ENCODE results near the gene KCNJ6. TPM values are rescaled to one million over a fixed set of nuclear protein-coding genes. Genes with fewer than 3 reads are reported as not detected.
"Not testable (repeated sequence)": the region's sequence is repeated elsewhere in the genome, so short reads cannot be mapped to it uniquely, and the experiment has no call there.

KCNJ6 gene
- total RNA-seq, 2 donors from 2014 or later, result not detected

DNA sequence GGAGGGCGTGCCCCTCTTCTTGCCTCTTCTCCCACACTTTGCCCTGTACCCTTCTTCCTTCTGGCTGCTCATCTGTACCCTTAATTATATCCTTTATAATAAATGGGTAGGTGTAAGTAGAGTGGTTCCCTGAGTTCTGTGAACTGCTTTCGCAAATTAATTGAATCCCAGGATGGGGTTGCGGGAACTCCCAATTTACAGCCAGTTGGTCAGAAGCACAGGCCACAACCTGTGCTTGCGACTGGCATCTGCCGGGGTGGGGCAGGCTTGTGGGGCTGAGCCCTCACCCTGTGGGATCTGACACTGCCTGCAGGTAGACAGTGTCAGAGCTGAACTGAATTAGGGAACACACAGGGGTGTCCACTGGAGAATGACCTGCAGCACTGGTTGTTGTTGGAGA, 244.9 kb downstream of the KCNJ6 start:
- H3K4me1 Mint-ChIP-seq, result peaks cover 3% of the 10 kb centered on the region
- H3K36me3 Mint-ChIP-seq (ENCODE audit: low read depth), result peaks cover 7% of the 10 kb centered on the region
- no peak overlapping the region for H3K4me3 Mint-ChIP-seq
- H3K27me3 Mint-ChIP-seq, result peaks cover 45% of the 10 kb centered on the region
- no peaks in the 10 kb centered on the region for H3K9me3 ChIP-seq (ENCODE audit: control insufficient read depth, low read length, poor library complexity, severe bottlenecking)
- DNase-seq (no peak), ATAC-seq (no peak)
- H3K27ac Mint-ChIP-seq, result no peak overlapping the region

DNA sequence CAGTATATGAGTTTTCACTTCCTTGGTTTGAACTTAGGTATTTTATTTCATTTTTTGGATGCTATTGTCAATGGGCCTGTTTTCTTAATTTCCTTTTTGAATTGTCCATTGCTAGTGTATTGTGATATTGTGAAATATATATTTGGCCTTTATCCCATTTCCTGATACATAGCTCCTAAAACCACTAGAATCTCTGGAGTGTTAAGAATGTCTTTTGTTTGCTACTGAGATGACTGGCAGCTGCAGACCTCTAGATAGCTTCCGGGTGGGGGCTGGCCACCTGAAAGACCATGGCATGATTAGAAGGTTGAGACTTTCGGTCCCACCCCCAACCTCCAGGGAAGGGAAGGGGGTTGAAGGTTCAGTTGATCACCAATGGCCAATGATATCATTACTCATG, 245.4 kb downstream of the KCNJ6 start:
- peaks cover 3% of the 10 kb centered on the region for H3K4me1 Mint-ChIP-seq

DNA sequence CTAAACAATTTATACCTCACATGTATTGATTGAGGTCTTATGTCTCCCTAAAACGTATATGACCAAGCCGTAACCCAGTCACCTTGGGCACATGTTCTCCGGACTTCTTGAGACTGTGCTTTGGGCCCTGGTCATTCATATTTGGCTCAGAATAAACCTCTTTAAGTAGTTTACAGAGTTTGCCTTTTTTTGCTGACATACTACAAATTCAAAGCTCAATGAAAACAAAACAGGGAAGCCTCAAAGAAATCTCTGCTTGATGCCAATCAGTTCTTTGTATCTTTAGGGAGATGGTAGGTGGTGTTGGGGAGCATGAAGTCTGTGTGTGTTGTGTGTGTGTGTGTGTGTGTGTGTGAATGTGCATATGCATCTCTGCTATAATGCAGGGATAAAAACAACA, 247.0 kb downstream of the KCNJ6 start:
- Mint-ChIP-seq H3K27ac (no peak overlapping the region), H3K36me3 (ENCODE audit: low read depth) (peaks cover 4% of the 10 kb centered on the region), H3K4me1 (no peaks in the 10 kb centered on the region), H3K27me3 (peaks cover 30% of the 10 kb centered on the region), H3K4me3 (no peak overlapping the region)
- ATAC-seq (no peak), DNase-seq (no peak)
- no peaks in the 10 kb centered on the region for H3K9me3 ChIP-seq (ENCODE audit: control insufficient read depth, low read length, poor library complexity, severe bottlenecking)

More for the DNA sequence above, 245.4 kb downstream of the KCNJ6 start:
- H3K9me3 ChIP-seq (ENCODE audit: control insufficient read depth, low read length, poor library complexity, severe bottlenecking), result no peaks in the 10 kb centered on the region
- peaks cover 41% of the 10 kb centered on the region for H3K27me3 Mint-ChIP-seq
- DNase-seq, result no peak
- peaks cover 7% of the 10 kb centered on the region for H3K36me3 Mint-ChIP-seq (ENCODE audit: low read depth)
- no peak overlapping the region for H3K4me3 Mint-ChIP-seq
- no peak overlapping the region for H3K27ac Mint-ChIP-seq
- ATAC-seq, result no peak

DNA sequence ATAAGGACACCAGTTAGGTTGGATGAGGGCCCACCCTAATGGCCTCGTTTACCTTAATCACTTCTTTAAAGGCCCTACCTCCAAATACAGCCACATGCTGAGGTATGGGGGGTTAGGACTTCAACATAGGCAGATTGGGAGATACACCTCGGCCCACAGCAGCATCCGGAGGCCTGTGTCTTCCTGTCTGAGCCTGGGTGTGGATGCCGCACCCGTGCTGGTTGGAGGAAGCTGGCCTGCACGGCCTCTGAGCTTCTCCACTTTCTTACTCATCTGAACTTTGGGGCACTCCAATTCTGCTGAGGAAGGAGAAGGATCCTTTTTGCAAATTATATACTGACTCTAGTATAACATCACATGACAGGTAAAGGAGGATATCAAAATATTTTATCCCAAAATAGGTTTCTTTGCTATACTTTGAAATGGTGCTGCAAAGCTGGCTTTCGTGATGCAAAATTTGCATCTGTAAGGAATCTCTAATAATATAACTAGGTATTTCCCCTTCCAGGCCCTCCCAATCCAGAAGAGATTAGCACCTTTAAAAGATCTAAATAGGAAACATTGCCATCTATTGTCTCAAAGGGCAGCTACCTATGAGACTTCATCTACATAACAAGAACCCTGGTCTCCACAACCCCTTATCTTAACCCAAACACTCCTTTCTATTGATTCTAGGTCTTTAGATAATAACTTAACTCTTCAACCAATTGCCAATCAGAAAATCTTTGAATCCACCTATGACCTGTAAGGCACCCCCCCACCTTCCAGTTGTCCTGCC, 247.6 kb downstream of the KCNJ6 start:
- H3K4me3 Mint-ChIP-seq, result no peak overlapping the region
- no peaks in the 10 kb centered on the region for H3K4me1 Mint-ChIP-seq
- no peaks in the 10 kb centered on the region for H3K9me3 ChIP-seq (ENCODE audit: control insufficient read depth, low read length, poor library complexity, severe bottlenecking)
- H3K27ac Mint-ChIP-seq, result no peak overlapping the region
- H3K36me3 Mint-ChIP-seq (ENCODE audit: low read depth), result peaks cover 4% of the 10 kb centered on the region
- ATAC-seq (no peak), DNase-seq (no peak)
- H3K27me3 Mint-ChIP-seq, result peaks cover 24% of the 10 kb centered on the region

DNA sequence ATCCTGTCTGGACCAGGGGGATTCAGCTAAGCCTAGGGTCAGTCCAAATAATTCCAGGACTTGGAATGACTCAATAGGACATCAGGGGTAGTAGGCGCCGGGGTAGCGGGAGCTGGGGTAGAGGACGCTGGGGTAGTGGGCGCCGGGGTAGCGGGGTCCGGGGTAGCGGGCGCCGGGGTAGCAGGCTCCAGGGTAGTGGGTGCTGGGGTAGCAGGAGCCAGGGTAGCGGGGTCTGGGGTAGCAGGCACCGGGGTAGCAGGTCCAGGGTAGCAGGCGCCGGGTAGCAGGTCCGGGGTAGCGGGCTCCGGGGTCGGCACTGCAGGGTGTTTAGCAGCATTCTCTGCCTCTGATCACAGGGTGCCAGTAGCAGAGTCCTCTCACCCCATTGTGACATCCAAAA, 248.9 kb downstream of the KCNJ6 start:
- Mint-ChIP-seq H3K27ac (no peak overlapping the region), H3K4me3 (no peak overlapping the region), H3K36me3 (ENCODE audit: low read depth) (peaks cover 4% of the 10 kb centered on the region), H3K4me1 (no peaks in the 10 kb centered on the region), H3K27me3 (peaks cover 15% of the 10 kb centered on the region)
- no peak for ATAC-seq
- no peaks in the 10 kb centered on the region for H3K9me3 ChIP-seq (ENCODE audit: control insufficient read depth, low read length, poor library complexity, severe bottlenecking)
- DNase-seq, result no peak

DNA sequence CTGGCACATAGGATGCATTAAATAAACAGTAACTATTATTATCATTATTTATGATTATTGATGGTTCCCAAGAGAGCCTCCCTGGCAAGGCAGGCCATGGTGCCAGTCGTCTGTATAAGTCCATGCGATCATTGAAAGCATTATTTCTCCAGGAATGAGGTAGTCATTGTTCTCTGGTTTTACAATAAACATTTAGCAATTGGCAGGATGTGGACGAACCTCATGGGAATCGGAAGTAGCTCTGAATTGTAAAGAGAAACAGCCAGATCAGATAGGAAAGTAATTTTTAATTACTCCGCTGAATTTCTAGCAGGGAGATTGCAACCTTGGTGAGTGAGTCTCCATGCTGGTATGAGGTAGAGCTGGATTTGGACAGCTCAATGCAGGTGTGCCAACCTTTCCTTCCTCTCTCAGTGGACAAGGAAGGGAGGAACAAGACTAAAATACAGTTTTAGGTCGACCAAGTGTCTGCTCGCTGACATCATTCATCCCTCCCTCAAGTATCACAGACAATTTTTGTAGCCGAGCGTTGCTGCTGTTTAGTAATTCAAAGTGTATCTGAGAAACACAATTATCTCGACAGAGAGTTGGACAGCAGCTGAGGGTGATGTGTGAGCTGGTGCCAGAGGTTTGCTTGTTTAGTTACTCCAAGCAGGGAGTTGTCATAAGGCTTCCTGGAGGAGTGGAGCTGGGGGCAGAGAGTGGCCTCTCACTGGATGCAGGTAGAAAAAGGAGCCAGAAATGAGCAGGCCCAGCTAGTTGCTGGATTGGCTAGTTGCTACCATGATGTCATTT, 250.8 kb downstream of the KCNJ6 start:
- DNase-seq, result no peak
- H3K36me3 Mint-ChIP-seq (ENCODE audit: low read depth), result no peaks in the 10 kb centered on the region
- no peaks in the 10 kb centered on the region for H3K9me3 ChIP-seq (ENCODE audit: control insufficient read depth, low read length, poor library complexity, severe bottlenecking)
- peaks cover 11% of the 10 kb centered on the region for H3K27me3 Mint-ChIP-seq
- no peak for ATAC-seq
- H3K4me3 Mint-ChIP-seq, result no peak overlapping the region
- H3K4me1 Mint-ChIP-seq, result no peaks in the 10 kb centered on the region
- H3K27ac Mint-ChIP-seq, result no peak overlapping the region

DNA sequence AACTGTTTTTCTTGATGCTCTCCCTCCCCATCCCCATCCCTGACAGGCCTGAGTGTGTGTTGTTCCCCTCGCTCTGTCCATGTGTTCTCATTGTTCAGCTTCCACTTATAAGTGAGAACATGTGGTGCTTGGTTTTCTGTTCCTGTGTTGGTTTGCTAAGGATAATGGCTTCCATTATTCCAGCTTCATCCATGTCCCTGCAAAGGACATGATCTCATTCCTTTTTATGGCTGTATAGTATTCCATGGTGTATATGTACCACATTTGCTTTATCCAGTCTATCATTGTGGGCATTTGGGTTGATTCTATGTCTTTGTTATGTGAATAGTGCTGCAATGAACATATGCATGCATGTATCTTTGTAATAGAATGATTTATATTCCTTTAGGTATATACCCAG, 254.0 kb downstream of the KCNJ6 start:
- ATAC-seq; H3K4me1 Mint-ChIP-seq; H3K27ac Mint-ChIP-seq; H3K4me3 Mint-ChIP-seq; H3K36me3 Mint-ChIP-seq (ENCODE audit: low read depth); H3K9me3 ChIP-seq (ENCODE audit: control insufficient read depth, low read length, poor library complexity, severe bottlenecking); DNase-seq: not testable (repeated sequence)
- H3K27me3 Mint-ChIP-seq, result peaks cover 34% of the 10 kb centered on the region

DNA sequence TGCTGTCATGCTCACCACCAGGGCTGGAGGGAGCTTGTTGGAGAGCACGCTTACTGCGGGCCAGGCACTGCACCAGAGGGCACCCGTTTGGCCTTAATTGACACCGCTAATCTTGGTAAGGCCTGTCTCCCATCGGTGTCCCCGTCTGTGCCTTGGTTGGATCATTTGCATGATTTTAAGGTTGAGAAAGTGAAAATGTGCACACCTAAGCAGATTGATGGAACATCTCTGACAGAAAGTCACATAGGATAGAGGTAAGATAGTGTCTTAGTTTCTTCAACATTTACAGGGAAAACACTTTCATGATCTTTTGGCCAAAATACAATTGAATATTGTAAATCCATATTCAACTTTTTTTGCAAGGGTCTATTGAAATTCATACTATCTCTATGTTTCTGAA, 255.5 kb downstream of the KCNJ6 start:
- Mint-ChIP-seq H3K27me3 (peaks cover 49% of the 10 kb centered on the region), H3K4me1 (peaks cover 6% of the 10 kb centered on the region), H3K4me3 (no peak overlapping the region), H3K27ac (no peak overlapping the region), H3K36me3 (ENCODE audit: low read depth) (no peaks in the 10 kb centered on the region)
- no peaks in the 10 kb centered on the region for H3K9me3 ChIP-seq (ENCODE audit: control insufficient read depth, low read length, poor library complexity, severe bottlenecking)
- DNase-seq, result no peak
- ATAC-seq, result no peak

DNA sequence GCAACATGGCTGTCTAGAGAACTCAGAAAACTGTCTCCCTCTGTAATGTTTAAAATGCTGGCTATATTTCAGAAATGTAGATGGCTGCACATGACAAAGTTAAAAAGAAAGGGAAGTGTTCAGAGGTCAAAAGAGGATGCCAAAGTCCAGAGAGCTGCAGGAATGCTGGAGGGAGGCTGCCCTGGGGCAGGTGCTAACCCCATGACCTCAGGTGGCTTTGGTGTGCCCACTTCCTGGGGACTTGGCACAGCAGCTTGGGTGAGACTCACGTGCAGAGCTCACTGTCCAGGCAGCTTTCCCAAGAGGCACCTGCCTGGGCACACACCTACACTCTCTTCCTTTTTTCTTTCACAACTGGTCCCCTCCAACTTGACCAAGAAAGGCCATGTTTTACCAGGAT, 256.4 kb downstream of the KCNJ6 start:
- H3K4me1 Mint-ChIP-seq, result peaks cover 6% of the 10 kb centered on the region

DNA sequence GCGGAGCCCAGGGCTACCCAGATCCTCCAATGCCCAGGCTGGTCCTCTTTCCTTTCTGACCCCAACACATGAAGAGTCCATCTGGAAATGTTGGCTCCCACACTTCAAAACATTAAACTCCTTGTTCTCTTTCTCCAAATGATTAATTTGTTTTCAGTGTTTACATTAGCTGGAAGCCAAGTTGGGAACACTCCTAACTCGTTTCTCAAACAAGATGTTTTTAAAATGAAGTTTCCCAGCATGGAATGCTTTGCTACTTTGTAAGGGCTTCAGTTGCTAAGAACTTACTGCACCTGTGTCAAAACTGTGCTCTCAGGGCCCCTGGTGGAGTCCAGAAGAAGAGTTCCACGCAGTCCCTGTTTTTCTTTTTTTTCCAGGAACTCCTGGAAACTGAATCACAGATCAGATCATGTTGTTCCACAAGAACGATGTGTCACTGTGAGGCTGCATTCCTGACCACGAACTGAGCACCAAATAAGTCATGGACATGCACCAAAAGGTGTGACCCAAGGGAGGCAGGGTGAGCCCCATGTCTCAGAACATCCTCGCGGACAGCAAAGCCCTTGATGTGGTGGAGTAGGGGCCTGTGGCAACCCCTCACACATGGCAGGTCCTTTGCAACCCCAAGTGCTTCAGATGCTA, 257.3 kb downstream of the KCNJ6 start:
- Mint-ChIP-seq H3K4me1 (peaks cover 6% of the 10 kb centered on the region), H3K27me3 (peaks cover 58% of the 10 kb centered on the region), H3K4me3 (no peak overlapping the region), H3K27ac (no peak overlapping the region), H3K36me3 (ENCODE audit: low read depth) (no peaks in the 10 kb centered on the region)
- ATAC-seq, result no peak
- H3K9me3 ChIP-seq (ENCODE audit: control insufficient read depth, low read length, poor library complexity, severe bottlenecking), result no peaks in the 10 kb centered on the region
- DNase-seq, result no peak

More for the DNA sequence above, 256.4 kb downstream of the KCNJ6 start:
- no peaks in the 10 kb centered on the region for H3K9me3 ChIP-seq (ENCODE audit: control insufficient read depth, low read length, poor library complexity, severe bottlenecking)
- Mint-ChIP-seq H3K36me3 (ENCODE audit: low read depth) (no peaks in the 10 kb centered on the region), H3K4me3 (no peak overlapping the region), H3K27me3 (peaks cover 50% of the 10 kb centered on the region), H3K27ac (no peak overlapping the region)
- ATAC-seq (no peak), DNase-seq (no peak)

DNA sequence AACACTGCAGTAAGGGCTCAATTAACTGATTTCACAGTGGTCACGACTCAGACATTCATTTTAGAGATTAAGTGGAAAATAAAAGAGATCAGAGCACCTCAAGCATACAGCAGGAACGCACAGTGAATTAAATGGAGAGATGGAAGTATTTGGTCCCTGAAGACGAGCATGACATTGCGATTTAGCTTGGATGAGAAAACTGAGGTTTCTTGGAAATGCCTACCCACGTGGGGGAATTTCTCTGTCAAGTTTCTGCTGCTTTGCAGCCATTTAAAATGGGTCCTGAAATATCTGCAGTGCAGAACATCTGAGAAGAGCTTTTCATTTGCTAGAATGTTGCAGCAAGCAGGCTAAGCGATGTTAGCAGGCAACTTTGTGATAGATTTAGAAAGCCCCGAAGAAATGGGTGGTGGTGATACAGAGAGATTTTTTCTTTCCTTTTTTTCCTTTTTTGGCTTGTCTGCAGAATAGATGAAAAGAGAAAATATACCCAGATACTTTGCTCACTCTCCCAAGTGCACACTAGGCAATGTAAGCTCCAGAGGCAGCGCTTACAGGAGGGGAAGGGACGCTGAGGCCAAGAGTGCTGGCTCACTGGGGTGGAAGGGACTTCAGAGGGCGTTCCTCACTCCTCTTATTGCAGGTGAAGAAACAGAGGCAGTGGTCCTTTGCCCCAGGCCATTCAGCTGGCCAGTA, 258.0 kb downstream of the KCNJ6 start:
- no peak for ATAC-seq
- H3K9me3 ChIP-seq (ENCODE audit: control insufficient read depth, low read length, poor library complexity, severe bottlenecking), result no peaks in the 10 kb centered on the region
- H3K27ac Mint-ChIP-seq, result no peak overlapping the region
- no peak for DNase-seq
- H3K4me1 Mint-ChIP-seq, result peaks cover 6% of the 10 kb centered on the region
- H3K36me3 Mint-ChIP-seq (ENCODE audit: low read depth), result no peaks in the 10 kb centered on the region
- H3K4me3 Mint-ChIP-seq, result no peak overlapping the region
- H3K27me3 Mint-ChIP-seq, result peaks cover 54% of the 10 kb centered on the region

DNA sequence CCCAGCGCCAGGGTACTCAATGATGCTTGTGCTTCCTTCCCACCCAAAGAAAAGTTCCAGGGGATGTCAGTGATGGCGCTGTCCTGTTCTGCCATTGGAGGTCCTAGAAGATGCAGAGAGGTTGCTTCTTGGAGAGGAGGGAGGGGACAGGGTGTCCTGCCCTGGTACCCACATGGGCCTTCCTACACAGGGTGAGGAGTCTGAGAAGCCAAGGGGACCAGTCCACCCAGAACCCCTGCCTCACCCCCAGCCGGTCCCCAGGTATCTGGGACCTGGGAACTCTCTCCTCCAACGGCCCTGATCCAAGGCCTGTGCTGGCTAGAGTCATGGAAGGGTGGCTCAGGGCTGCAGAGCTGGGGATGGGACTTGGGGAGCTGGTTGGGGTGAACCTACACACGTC, 259.4 kb downstream of the KCNJ6 start:
- ATAC-seq, result no peak
- no peaks in the 10 kb centered on the region for H3K36me3 Mint-ChIP-seq (ENCODE audit: low read depth)
- no peak overlapping the region for H3K27ac Mint-ChIP-seq
- peaks cover 53% of the 10 kb centered on the region for H3K27me3 Mint-ChIP-seq
- peaks cover 6% of the 10 kb centered on the region for H3K4me1 Mint-ChIP-seq
- DNase-seq, result no peak
- H3K9me3 ChIP-seq (ENCODE audit: control insufficient read depth, low read length, poor library complexity, severe bottlenecking), result no peaks in the 10 kb centered on the region
- no peak overlapping the region for H3K4me3 Mint-ChIP-seq

Measured in T-helper 17 cell (primary cell).